H9 (cell line): Measurements from ENCODE around the gene SLC35F2. TPM values are rescaled to one million over a fixed set of nuclear protein-coding genes. Genes with fewer than 3 reads are reported as not detected.

Experiments used
- DNase-seq: peaks from one replicate; pipeline ENCODE4 v3.0.0-alpha.2; 2017
- H2AFZ ChIP-seq: one replicate; pipeline ENCODE4 v1.6.1; 2013; ENCODE audit warnings: mild to moderate bottlenecking, low read length, control low read depth, moderate library complexity
- H2AK5ac ChIP-seq: 2 replicates; pipeline ENCODE4 v1.6.1; 2013; ENCODE audit warnings: low read length, control low read depth, mixed read lengths; ENCODE audit not compliant: insufficient read length
- H2BK120ac ChIP-seq: one replicate; pipeline ENCODE4 v1.6.1; 2013; ENCODE audit warnings: low read depth, mild to moderate bottlenecking, low read length, control low read depth, inconsistent platforms; ENCODE audit not compliant: poor library complexity, severe bottlenecking
- H2BK12ac ChIP-seq: 2 replicates; pipeline ENCODE4 v1.6.1; 2013; ENCODE audit warnings: low read length, control low read depth, mixed read lengths, low read depth; ENCODE audit not compliant: insufficient read length
- H2BK15ac ChIP-seq: 2 replicates; pipeline ENCODE4 v1.6.1; 2013; ENCODE audit warnings: low read depth, low read length, control low read depth
- H2BK20ac ChIP-seq: one replicate; pipeline ENCODE4 v1.6.1; 2013; ENCODE audit warnings: low read depth, mild to moderate bottlenecking, low read length, control low read depth, inconsistent platforms; ENCODE audit not compliant: poor library complexity, severe bottlenecking
- H2BK5ac ChIP-seq: 2 replicates; pipeline ENCODE4 v1.6.1; 2013; ENCODE audit warnings: low read length, control low read depth, mixed read lengths; ENCODE audit not compliant: insufficient read length
- H3K14ac ChIP-seq: 2 replicates; pipeline ENCODE4 v1.6.1; 2013; ENCODE audit warnings: low read length, control low read depth; ENCODE audit not compliant: insufficient read depth
- H3K18ac ChIP-seq: 2 replicates; pipeline ENCODE4 v1.6.1; 2013; ENCODE audit warnings: low read depth, mild to moderate bottlenecking, mixed read lengths, low read length, control low read depth; ENCODE audit not compliant: insufficient read length
- H3K23ac ChIP-seq: 2 replicates; pipeline ENCODE4 v1.6.1; 2013; ENCODE audit warnings: low read length, control low read depth, mixed read lengths, low read depth; ENCODE audit not compliant: insufficient read length
- H3K23me2 ChIP-seq: 2 replicates; pipeline ENCODE4 v1.6.1; 2013; ENCODE audit warnings: low read depth, mild to moderate bottlenecking, mixed read lengths, low read length, control low read depth; ENCODE audit not compliant: insufficient read length, poor library complexity, severe bottlenecking
- H3K27ac ChIP-seq: 2 replicates; pipeline ENCODE4 v1.5.1; 2013; ENCODE audit warnings: low read length, control low read depth, mixed read lengths, low read depth; ENCODE audit not compliant: insufficient read length
- H3K27me3 ChIP-seq: 2 replicates; pipeline ENCODE4 v1.6.1; 2013; ENCODE audit warnings: low read length, control low read depth, inconsistent platforms; ENCODE audit not compliant: insufficient read depth
- H3K4ac ChIP-seq: 2 replicates; pipeline ENCODE4 v1.6.1; 2013; ENCODE audit warnings: low read depth, mild to moderate bottlenecking, control low read depth, inconsistent platforms, low read length, moderate library complexity
- H3K4me1 ChIP-seq: 2 replicates; pipeline ENCODE4 v1.6.1; 2013; ENCODE audit warnings: low read length, control low read depth, inconsistent platforms; ENCODE audit not compliant: insufficient read depth
- H3K4me2 ChIP-seq: 2 replicates; pipeline ENCODE4 v1.6.1; 2013; ENCODE audit warnings: low read length, control low read depth, mixed read lengths; ENCODE audit not compliant: insufficient read length, insufficient read depth
- H3K56ac ChIP-seq: 2 replicates; pipeline ENCODE4 v1.6.1; 2013; ENCODE audit warnings: low read depth, mild to moderate bottlenecking, mixed read lengths, low read length, control low read depth; ENCODE audit not compliant: insufficient read length
- H3K79me1 ChIP-seq: 2 replicates; pipeline ENCODE4 v1.6.1; 2013; ENCODE audit warnings: low read depth, mild to moderate bottlenecking, moderate library complexity, low read length, control low read depth, inconsistent platforms; ENCODE audit not compliant: insufficient read depth, poor library complexity, severe bottlenecking
- H3K79me2 ChIP-seq: 2 replicates; pipeline ENCODE4 v1.6.1; 2013; ENCODE audit warnings: low read length, control low read depth, inconsistent platforms; ENCODE audit not compliant: insufficient read depth
- H3K9ac ChIP-seq: 2 replicates; pipeline ENCODE4 v1.6.1; 2013; ENCODE audit warnings: low read length, control low read depth, mixed read lengths; ENCODE audit not compliant: insufficient read length; ENCODE audit errors: extremely low read depth
- H3K9me3 ChIP-seq: one replicate; pipeline ENCODE4 v1.6.1; 2013; ENCODE audit warnings: low read depth, low read length, inconsistent platforms; ENCODE audit not compliant: control insufficient read depth
- H3T11ph ChIP-seq: one replicate; pipeline ENCODE4 v1.6.1; 2013; ENCODE audit warnings: mild to moderate bottlenecking, low read length, control low read depth, inconsistent platforms
- H4K20me1 ChIP-seq: one replicate; pipeline ENCODE4 v1.6.1; 2013; ENCODE audit not compliant: control insufficient read depth, insufficient read length, insufficient read depth
- H4K5ac ChIP-seq: 2 replicates; pipeline ENCODE4 v1.6.1; 2013; ENCODE audit warnings: low read depth, mild to moderate bottlenecking, mixed read lengths, low read length, control low read depth; ENCODE audit not compliant: insufficient read length
- H4K8ac ChIP-seq: replicated peaks from 2 replicates; pipeline ENCODE4 v1.6.1; 2013; ENCODE audit warnings: low read length, control low read depth, mixed read lengths, low read depth; ENCODE audit not compliant: insufficient read length
- H4K91ac ChIP-seq: 2 replicates; pipeline ENCODE4 v1.6.1; 2013; ENCODE audit warnings: low read depth, mild to moderate bottlenecking, moderate library complexity, mixed read lengths, low read length, control low read depth; ENCODE audit not compliant: insufficient read length
- H3K27ac Mint-ChIP-seq, 3 experiments: 2 replicates in 2 of 3; 3 replicates in 1 of 3; pipeline ENCODE4 v1.8.0; 2020 to 2021; ENCODE audit warnings: mixed read lengths in 3 of 3, mild to moderate bottlenecking in 1 of 3, moderate library complexity in 1 of 3
- H3K27me3 Mint-ChIP-seq: 2 replicates; pipeline ENCODE4 v1.8.0; 2021; ENCODE audit warnings: low read depth, mild to moderate bottlenecking, moderate library complexity, mixed read lengths
- H3K36me3 Mint-ChIP-seq, 3 experiments: 2 replicates in 2 of 3; 3 replicates in 1 of 3; pipeline ENCODE4 v1.8.0; 2020 to 2021; ENCODE audit warnings: low read depth in 3 of 3, mixed read lengths in 3 of 3; ENCODE audit not compliant: insufficient read depth in 1 of 3
- H3K4me1 Mint-ChIP-seq, 2 experiments: 2 replicates each; pipeline ENCODE4 v1.8.0; 2020; ENCODE audit warnings: mixed read lengths in 2 of 2
- H3K4me3 Mint-ChIP-seq, 2 experiments: 2 replicates in 1 of 2; 3 replicates in 1 of 2; pipeline ENCODE4 v1.8.0; 2020 to 2021; ENCODE audit warnings: mild to moderate bottlenecking in 2 of 2, mixed read lengths in 2 of 2, moderate library complexity in 1 of 2
- H3K9me3 Mint-ChIP-seq, 2 experiments: 2 replicates in 1 of 2; 3 replicates in 1 of 2; pipeline ENCODE4 v1.8.0; 2020; ENCODE audit warnings: mild to moderate bottlenecking in 2 of 2, mixed read lengths in 2 of 2, moderate library complexity in 1 of 2
- CTCF ChIP-seq: fragments of 200-600 bp; sonication (generic); conservative IDR thresholded peaks from 3 replicates; pipeline ENCODE4 v1.8.0; 2021; ENCODE audit warnings: antibody characterized with exemption, mild to moderate bottlenecking
- WGBS: extraction: QIAGEN DNeasy Blood & Tissue Kit; methylation state at CpG from one replicate; pipeline ENCODE4 v1.1.7; 2013; ENCODE audit warnings: missing lambda C conversion rate, low lambda C conversion rate, mixed read lengths; ENCODE audit not compliant: insufficient read length; ENCODE audit errors: extremely low coverage; 5-methylcytosine and 5-hydroxymethylcytosine counted together
- total RNA-seq: library from RNA; stranded (reverse); gene quantifications from 2 replicates; pipeline ENCODE4 v1.2.1, GENCODE V29; 2021

The SLC35F2 gene
- total RNA-seq, 1 experiment from 2014 or later = 24.0 TPM

DNA sequence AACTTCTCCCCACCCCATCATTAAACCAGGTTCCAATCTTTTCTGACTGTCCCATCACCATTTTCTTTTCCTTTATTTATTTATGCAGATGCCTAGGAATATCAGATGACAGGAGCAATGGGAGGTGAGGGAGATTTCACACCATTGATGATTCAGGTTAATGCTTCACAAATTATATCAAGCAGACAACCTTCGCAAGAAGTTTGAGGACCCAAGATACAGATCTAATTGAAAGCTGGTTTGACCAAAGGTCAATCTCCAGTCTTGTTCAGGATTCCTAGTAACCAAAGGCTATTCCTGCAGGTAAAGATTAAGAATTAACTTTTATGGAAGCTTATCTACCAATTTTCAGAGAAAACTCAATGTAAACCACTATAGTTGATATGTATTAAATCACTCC lies 54.4 kb downstream of the SLC35F2 start:
- no peaks in the 10 kb centered on the region for H3K27me3 Mint-ChIP-seq
- WGBS = no CpG with 5 or more reads among the region's 1 CpG

More for the DNA sequence above, 54.4 kb downstream of the SLC35F2 start:
- H2AFZ ChIP-seq = no peak overlapping the region
- H3K9ac ChIP-seq = no peak overlapping the region
- H3T11ph ChIP-seq = no peak overlapping the region
- H3K56ac ChIP-seq = no peak overlapping the region
- H3K79me2 ChIP-seq = no peaks in the 10 kb centered on the region
- no peaks in the 10 kb centered on the region for H4K20me1 ChIP-seq
- peaks cover 13 to 35% (median 16%) of the 10 kb centered on the region in 3 experiments; a peak in 5 of 7 replicates for H3K36me3 Mint-ChIP-seq
- no peak overlapping the region for H3K14ac ChIP-seq
- H2BK120ac ChIP-seq = no peak overlapping the region
- TF ChIP-seq CTCF = no peak
- no peaks in the 10 kb centered on the region for H3K4me1 ChIP-seq
- H3K23me2 ChIP-seq = no peaks in the 10 kb centered on the region
- no peak overlapping the region for H4K91ac ChIP-seq
- no peak overlapping the region for H2BK12ac ChIP-seq
- no peak overlapping the region for H2BK5ac ChIP-seq
- H3K4me1 Mint-ChIP-seq = peaks cover 7 to 8% of the 10 kb centered on the region in 2 experiments; a peak in 3 of 4 replicates
- H2AK5ac ChIP-seq = no peak overlapping the region
- H3K4me2 ChIP-seq = no peak overlapping the region
- H3K79me1 ChIP-seq = no peaks in the 10 kb centered on the region
- no peaks in the 10 kb centered on the region for H3K9me3 Mint-ChIP-seq
- DNase-seq = no peak
- H3K27me3 ChIP-seq = peaks cover 2% of the 10 kb centered on the region; the same call in 1 of the 2 replicates
- H4K5ac ChIP-seq = no peak overlapping the region
- no peak overlapping the region for H2BK20ac ChIP-seq
- no peak overlapping the region for H2BK15ac ChIP-seq
- H4K8ac ChIP-seq = no peak overlapping the region
- H3K27ac Mint-ChIP-seq = no peak overlapping the region
- no peak overlapping the region for H3K18ac ChIP-seq
- H3K4me3 Mint-ChIP-seq = no peak overlapping the region
- H3K4ac ChIP-seq = no peak overlapping the region
- no peak overlapping the region for H3K27ac ChIP-seq
- H3K23ac ChIP-seq = no peak overlapping the region
- no peaks in the 10 kb centered on the region for H3K9me3 ChIP-seq
